CD4-positive, alpha-beta T cell (primary cell): Measurements from ENCODE around the gene CFAP141. TPM values are rescaled to one million over a fixed set of nuclear protein-coding genes. Genes with fewer than 3 reads are reported as not detected.
"Not testable (repeated sequence)": the region's sequence is repeated elsewhere in the genome, so short reads cannot be mapped to it uniquely, and the experiment has no call there.

ENCODE experiments used
- ATAC-seq: fragments of 200-7000 bp; cut with Tn5 transposase; one replicate; pipeline ENCODE4 v1.10.0; 2022; ENCODE audit warnings: mild to moderate bottlenecking; ENCODE audit not compliant: poor library complexity
- CTCF ChIA-PET: fragments of 350-600 bp; sonication (Branson Sonifier 250); formaldehyde crosslinking; loops from one replicate; lab custom pipeline; 2021; ENCODE audit warnings: antibody characterized with exemption, inconsistent platforms; lab: Charles Lee
- POLR2A ChIA-PET: fragments of 350-600 bp; sonication (Branson Sonifier 250); formaldehyde crosslinking; loops from one replicate; lab custom pipeline; 2021; ENCODE audit warnings: antibody characterized with exemption, inconsistent platforms; lab: Charles Lee
- DNase-seq, 14 experiments: peaks; one replicate each; pipeline ENCODE4 v3.0.0-alpha.2; 2013 to 2020; ENCODE audit warnings: mixed read lengths in 2 of 14
- H3K27ac ChIP-seq, 2 donors: one replicate each; pipeline versions ENCODE4 v1.5.1 to v1.7.0; 2013; ENCODE audit warnings: low read length in 2 of 2, low read depth in 1 of 2, mild to moderate bottlenecking in 1 of 2
- H3K27me3 ChIP-seq, 2 experiments: 1 replicate in 1 of 2; 2 replicates in 1 of 2; pipeline versions ENCODE4 v1.6.1 to v1.7.0; 2013; ENCODE audit warnings: low read length in 2 of 2, control low read depth in 1 of 2, mild to moderate bottlenecking in 1 of 2, moderate library complexity in 1 of 2; ENCODE audit not compliant: insufficient read depth in 2 of 2, control insufficient read depth in 1 of 2
- H3K36me3 ChIP-seq: one replicate; pipeline ENCODE4 v1.6.1; 2013; ENCODE audit warnings: low read length, control low read depth; ENCODE audit not compliant: insufficient read depth
- H3K4me1 ChIP-seq: one replicate; pipeline ENCODE4 v1.6.1; 2013; ENCODE audit warnings: low read length, control low read depth; ENCODE audit not compliant: insufficient read depth
- H3K4me3 ChIP-seq: one replicate; pipeline ENCODE4 v1.5.1; 2013; ENCODE audit warnings: mild to moderate bottlenecking, low read length, moderate library complexity
- H3K9me3 ChIP-seq, 2 experiments: 1 replicate in 1 of 2; 2 replicates in 1 of 2; pipeline versions ENCODE4 v1.6.1 to v1.7.0; 2013; ENCODE audit warnings: low read length in 2 of 2, mild to moderate bottlenecking in 2 of 2, control low read depth in 1 of 2, moderate library complexity in 1 of 2; ENCODE audit not compliant: control insufficient read depth in 1 of 2, insufficient read depth in 1 of 2
- H3K27ac Mint-ChIP-seq: one replicate; pipeline ENCODE4 v1.8.0; 2020; ENCODE audit warnings: mixed read lengths
- H3K27me3 Mint-ChIP-seq: one replicate; pipeline ENCODE4 v1.8.0; 2021; ENCODE audit warnings: mixed read lengths
- H3K36me3 Mint-ChIP-seq: one replicate; pipeline ENCODE4 v1.8.0; 2021; ENCODE audit warnings: low read depth, mixed read lengths
- H3K4me1 Mint-ChIP-seq: one replicate; pipeline ENCODE4 v1.8.0; 2021; ENCODE audit warnings: low read depth, mixed read lengths
- H3K4me3 Mint-ChIP-seq: one replicate; pipeline ENCODE4 v1.8.0; 2020; ENCODE audit warnings: mild to moderate bottlenecking, mixed read lengths
- H3K9me3 Mint-ChIP-seq: one replicate; pipeline ENCODE4 v1.8.0; 2020; ENCODE audit warnings: mixed read lengths
- CTCF ChIP-seq: fragments of 200-600 bp; IDR thresholded peaks from one replicate; pipeline ENCODE4 v1.8.0; 2022; ENCODE audit warnings: antibody characterized with exemption, mild to moderate bottlenecking
- intact Hi-C, 2 experiments: fragments of 100-400 bp; cut with DNase I in 1 of 2; cut with micrococcal nuclease in 1 of 2; formaldehyde crosslinking; loops; one replicate each; pipeline versions ENCODE4 v1.15.1 to v1.9.0; 2023 to 2025; cut with DNase I, micrococcal nuclease
- total RNA-seq, 174 experiments: library from RNA in 2 of 174; stranded (reverse) in 2 of 174; gene quantifications; one replicate each; pipeline ENCODE4 v1.2.3 and lab custom pipeline; 2021 to 2026

The CFAP141 gene
- total RNA-seq, 2 experiments from 2014 or later, result not detected

DNA sequence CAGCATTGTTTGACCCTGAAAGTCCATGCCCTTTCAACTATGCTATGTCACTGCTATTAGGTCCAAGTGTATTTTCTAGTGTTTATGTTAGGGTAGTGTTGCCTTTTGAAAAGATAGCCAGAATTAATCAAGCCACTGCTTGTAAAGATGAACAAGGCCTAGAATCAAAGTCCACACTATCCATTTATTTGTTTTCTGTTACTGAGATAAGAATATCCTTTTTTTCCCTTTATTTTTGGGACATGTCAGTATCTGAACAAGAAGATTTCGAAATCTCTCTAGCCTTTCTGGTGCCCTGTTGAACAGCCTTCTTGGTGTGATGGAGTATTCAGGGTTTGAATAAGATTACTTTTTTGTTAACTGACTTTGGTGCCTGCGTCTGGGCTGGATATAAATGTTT lies 31.3 kb upstream of the CFAP141 start:
- no peak for ATAC-seq
- Histone ChIP-seq H3K4me3 (no peak overlapping the region), H3K27me3 (no peaks in the 10 kb centered on the region), H3K9me3 (no peaks in the 10 kb centered on the region), H3K4me1 (no peaks in the 10 kb centered on the region), H3K36me3 (peaks cover 89% of the 10 kb centered on the region), H3K27ac (no peak overlapping the region)
- H3K9me3 Mint-ChIP-seq, result no peaks in the 10 kb centered on the region
- peak overlapping the region; percentile 9 for H3K27ac Mint-ChIP-seq
- CTCF ChIA-PET, result no interaction called here
- POLR2A ChIA-PET, result no interaction called here
- intact Hi-C loops, result no loop called here
- H3K27me3 Mint-ChIP-seq, result no peaks in the 10 kb centered on the region
- no peak for DNase-seq
- TF ChIP-seq CTCF, result no peak
- H3K4me3 Mint-ChIP-seq, result no peak overlapping the region
- peaks cover 36% of the 10 kb centered on the region for H3K4me1 Mint-ChIP-seq
- H3K36me3 Mint-ChIP-seq, result peaks cover 93% of the 10 kb centered on the region

DNA sequence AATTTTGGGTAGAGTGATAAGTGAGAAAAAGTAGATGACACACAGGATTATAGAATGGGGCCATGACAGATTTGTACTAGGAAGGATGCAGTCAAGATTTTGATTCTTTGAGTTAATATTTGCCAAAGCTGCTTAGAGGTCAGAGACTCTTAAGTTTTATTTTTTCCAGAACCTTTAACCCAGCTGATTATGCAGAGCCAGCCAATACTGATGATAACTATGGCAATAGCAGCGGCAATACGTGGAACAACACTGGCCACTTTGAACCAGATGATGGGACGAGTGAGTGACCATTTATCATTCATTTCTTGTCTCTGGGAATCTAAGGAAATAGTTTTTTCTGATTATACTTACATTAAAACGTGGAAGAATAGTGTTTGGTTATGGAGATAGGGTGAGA lies 30.7 kb upstream of the CFAP141 start:
- CTCF ChIA-PET, result no interaction called here
- Histone ChIP-seq H3K36me3 (peaks cover 87% of the 10 kb centered on the region), H3K27me3 (no peaks in the 10 kb centered on the region), H3K4me1 (no peaks in the 10 kb centered on the region), H3K9me3 (no peaks in the 10 kb centered on the region), H3K27ac (no peak overlapping the region), H3K4me3 (no peak overlapping the region)
- peaks cover 93% of the 10 kb centered on the region for H3K36me3 Mint-ChIP-seq
- peaks cover 30% of the 10 kb centered on the region for H3K4me1 Mint-ChIP-seq
- no peaks in the 10 kb centered on the region for H3K27me3 Mint-ChIP-seq
- H3K4me3 Mint-ChIP-seq, result no peak overlapping the region
- no peaks in the 10 kb centered on the region for H3K9me3 Mint-ChIP-seq
- TF ChIP-seq CTCF, result no peak
- H3K27ac Mint-ChIP-seq, result peak overlapping the region; percentile 9
- intact Hi-C loops, result no loop called here
- POLR2A ChIA-PET, result no interaction called here
- DNase-seq, result no peak
- no peak for ATAC-seq

GRCh38 chr1:154233127-154233526 lies 27.0 kb upstream of the CFAP141 start:
- H3K27me3 Mint-ChIP-seq, H3K9me3 Mint-ChIP-seq, H3K4me3 Mint-ChIP-seq, DNase-seq, H3K4me1 ChIP-seq, ATAC-seq, H3K27ac ChIP-seq, intact Hi-C loops, CTCF ChIA-PET, H3K27me3 ChIP-seq, H3K27ac Mint-ChIP-seq, H3K4me3 ChIP-seq, H3K9me3 ChIP-seq, POLR2A ChIA-PET: not testable (repeated sequence)
- Mint-ChIP-seq H3K4me1 (peaks cover 12% of the 10 kb centered on the region), H3K36me3 (peaks cover 89% of the 10 kb centered on the region)
- H3K36me3 ChIP-seq, result peaks cover 91% of the 10 kb centered on the region

GRCh38 chr1:154231112-154231511 lies 25.0 kb upstream of the CFAP141 start:
- H3K9me3 Mint-ChIP-seq, intact Hi-C loops, ATAC-seq, H3K4me1 ChIP-seq, H3K4me3 ChIP-seq, H3K27me3 ChIP-seq, DNase-seq, H3K4me3 Mint-ChIP-seq, H3K9me3 ChIP-seq, CTCF ChIA-PET, H3K27ac Mint-ChIP-seq, H3K27me3 Mint-ChIP-seq, POLR2A ChIA-PET, H3K27ac ChIP-seq: not testable (repeated sequence)
- H3K36me3 ChIP-seq, result peaks cover 89% of the 10 kb centered on the region
- peaks cover 88% of the 10 kb centered on the region for H3K36me3 Mint-ChIP-seq
- peaks cover 16% of the 10 kb centered on the region for H3K4me1 Mint-ChIP-seq
